ENCODE data around the gene RIPOR3. TPM values are rescaled to one million over a fixed set of nuclear protein-coding genes. Genes with fewer than 3 reads are reported as not detected.
A peak's percentile ranks its signal among the peaks of the same experiment; 100 is the strongest.

RIPOR3 gene, protein sequence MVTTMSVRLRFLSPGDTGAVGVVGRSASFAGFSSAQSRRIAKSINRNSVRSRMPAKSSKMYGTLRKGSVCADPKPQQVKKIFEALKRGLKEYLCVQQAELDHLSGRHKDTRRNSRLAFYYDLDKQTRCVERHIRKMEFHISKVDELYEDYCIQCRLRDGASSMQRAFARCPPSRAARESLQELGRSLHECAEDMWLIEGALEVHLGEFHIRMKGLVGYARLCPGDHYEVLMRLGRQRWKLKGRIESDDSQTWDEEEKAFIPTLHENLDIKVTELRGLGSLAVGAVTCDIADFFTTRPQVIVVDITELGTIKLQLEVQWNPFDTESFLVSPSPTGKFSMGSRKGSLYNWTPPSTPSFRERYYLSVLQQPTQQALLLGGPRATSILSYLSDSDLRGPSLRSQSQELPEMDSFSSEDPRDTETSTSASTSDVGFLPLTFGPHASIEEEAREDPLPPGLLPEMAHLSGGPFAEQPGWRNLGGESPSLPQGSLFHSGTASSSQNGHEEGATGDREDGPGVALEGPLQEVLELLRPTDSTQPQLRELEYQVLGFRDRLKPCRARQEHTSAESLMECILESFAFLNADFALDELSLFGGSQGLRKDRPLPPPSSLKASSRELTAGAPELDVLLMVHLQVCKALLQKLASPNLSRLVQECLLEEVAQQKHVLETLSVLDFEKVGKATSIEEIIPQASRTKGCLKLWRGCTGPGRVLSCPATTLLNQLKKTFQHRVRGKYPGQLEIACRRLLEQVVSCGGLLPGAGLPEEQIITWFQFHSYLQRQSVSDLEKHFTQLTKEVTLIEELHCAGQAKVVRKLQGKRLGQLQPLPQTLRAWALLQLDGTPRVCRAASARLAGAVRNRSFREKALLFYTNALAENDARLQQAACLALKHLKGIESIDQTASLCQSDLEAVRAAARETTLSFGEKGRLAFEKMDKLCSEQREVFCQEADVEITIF
- 220 and 451 TPM in 2 replicates for total RNA-seq (2011; cell fraction: chromatin; rRNA removed; ENCODE audit: low replicate concordance)
- total RNA-seq (2011; cell fraction: nucleolus; rRNA removed), result 258 and 278 TPM in 2 replicates
- 187 and 217 TPM in 2 replicates for total RNA-seq (2011; cell fraction: nucleoplasm; rRNA removed)
- total RNA-seq (2014; rRNA removed) (22.3 and 28.3 TPM in 2 replicates), total RNA-seq (2014; rRNA removed; fragmentation: Illumina TruSeq; extraction: Trizol) (9.2 and 15.5 TPM in 2 replicates), total RNA-seq (2015; rRNA removed; fragmentation: Illumina TruSeq; extraction: Trizol) (12.8 and 13.3 TPM in 2 replicates), total RNA-seq (2021) (43.3 and 46.1 TPM in 2 replicates), polyA plus RNA-seq (2011; rRNA removed) (48.8 and 65.1 TPM in 2 replicates), polyA plus RNA-seq (2014; fragmentation: Illumina TruSeq; extraction: Trizol) (21.4 and 23.4 TPM in 2 replicates), polyA plus RNA-seq (2014; fragmentation: Nextera tagmentation; extraction: Ambion mirVana) (1 to 10 TPM; 3.3 to 3.8 TPM), polyA plus RNA-seq (2014; rRNA removed) (62.7 and 66.4 TPM in 2 replicates), polyA minus RNA-seq (2011; rRNA and poly(A)+ RNA removed) (12.5 and 15.4 TPM in 2 replicates), Bru-seq, nascent RNA (percentile 68 among the genes with signal in this experiment), BruChase-seq, experiment 1, labeled RNA remaining after a 2-hour chase (percentile 60 among the genes with signal in this experiment), BruChase-seq, experiment 2, labeled RNA remaining after a 6-hour chase (percentile 62 among the genes with signal in this experiment)
- 23.4 and 24.4 TPM in 2 replicates for polyA plus RNA-seq (2011; cell fraction: cytosol; rRNA removed)
- polyA plus RNA-seq (2011; cell fraction: nucleus; rRNA removed), result 468 and 642 TPM in 2 replicates
- 23.3 and 29.2 TPM in 2 replicates for polyA plus RNA-seq (2012)
- 15.8 and 20.2 TPM in 2 replicates for polyA minus RNA-seq (2011; cell fraction: cytosol; rRNA and poly(A)+ RNA removed)
- polyA minus RNA-seq (2011; cell fraction: nucleus; rRNA and poly(A)+ RNA removed), result 65.3 and 73.8 TPM in 2 replicates
- long read RNA-seq, experiment 1, full-length matches to known transcripts, result 17 of 129 reads
- long read RNA-seq, experiment 1, partial matches to known transcripts, result 46 of 129 reads
- long read RNA-seq, experiment 1, other reads (novel, unspliced or antisense), result 66 of 129 reads
- long read RNA-seq, experiment 2, full-length matches to known transcripts, result 2 of 14 reads
- long read RNA-seq, experiment 2, partial matches to known transcripts, result 7 of 14 reads
- long read RNA-seq, experiment 2, other reads (novel, unspliced or antisense), result 5 of 14 reads
- long read RNA-seq, experiment 3, full-length matches to known transcripts, result 2 of 4 reads
- long read RNA-seq, experiment 3, partial matches to known transcripts, result 1 of 4 reads
- long read RNA-seq, experiment 3, other reads (novel, unspliced or antisense), result 1 of 4 reads

DNA sequence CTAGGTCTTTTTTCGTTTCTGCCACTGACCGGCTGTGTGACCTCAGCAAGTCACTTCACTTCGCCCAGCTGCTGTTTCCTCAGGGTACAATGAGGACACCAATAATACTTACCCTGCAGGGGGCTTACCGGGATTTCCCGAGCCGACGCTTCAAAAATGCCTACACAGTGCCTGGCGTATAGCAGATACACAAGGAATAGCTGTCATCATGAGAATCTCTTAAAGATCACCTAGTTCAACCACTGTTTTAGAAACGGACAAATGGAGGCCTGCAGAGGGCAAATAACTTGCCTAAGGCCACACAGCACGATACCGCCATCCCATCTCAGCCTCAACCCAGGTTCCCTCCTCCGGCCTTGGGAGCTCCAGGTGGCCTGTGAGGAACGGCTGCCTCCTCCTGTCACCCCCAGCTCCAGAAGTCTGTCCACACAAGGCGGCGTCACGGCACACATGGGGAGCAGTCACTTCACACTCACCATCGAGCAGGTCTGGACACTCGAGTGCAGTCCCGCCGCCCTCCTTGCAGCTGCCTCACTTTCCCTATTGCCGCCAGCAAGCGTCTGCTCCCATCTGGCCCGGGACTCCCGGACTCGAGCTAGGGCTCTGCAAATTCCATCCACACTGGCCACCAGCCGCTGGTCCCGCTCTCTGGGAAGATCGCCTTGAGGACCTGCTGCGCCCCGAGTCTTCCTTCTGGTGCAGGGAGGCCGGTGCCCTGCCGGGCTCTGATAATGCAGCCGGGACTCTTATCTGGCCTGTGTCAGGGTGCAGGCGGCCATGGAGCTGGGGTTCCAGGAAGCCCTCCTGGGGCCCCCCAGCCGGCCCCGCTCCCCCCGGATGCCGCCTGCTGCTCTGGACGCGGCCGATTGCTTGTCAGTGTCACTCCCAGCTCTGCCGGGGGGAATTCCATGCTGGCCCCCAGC is at the start of gene RIPOR3:
TSS of gene RIPOR3 (minus strand) at position 893 of the 923 bp plus-strand sequence. CDS start at position 479, 414 bp downstream.
- H3K27ac ChIP-seq (ENCODE audit: extremely low read depth, low read depth, low read length), result peak within 1 kb of the TSS; percentile 85
- ChIA-PET POLR2A (interaction anchor here (0.6 to 3.3 kb wide), 13 partner anchors 10 to 266 kb away, joined by 3 to 12 read pairs (median 3); no protein-coding TSS in a partner anchor), CTCF (ENCODE audit: low intra/inter-chr PET ratio) (no interaction called here)
- under 1% methylated on average over 35 of the region's 42 CpGs for WGBS (ENCODE audit: insufficient coverage, low coverage, missing lambda C conversion rate)
- TSS peak; percentile 57 for BruUV-seq (replicated peaks)
- H2AFZ ChIP-seq (ENCODE audit: low read depth, low read length), result peak within 1 kb of the TSS; percentile 81
- peaks cover 29% of the 10 kb centered on the region for H3K36me3 ChIP-seq (ENCODE audit: control insufficient read depth, insufficient read depth, low read length)
- H3K9me3 ChIP-seq (replicated peaks; ENCODE audit: control insufficient read depth, insufficient read depth, low read depth, low read length), result no peaks in the 10 kb centered on the region
- peaks cover 50% of the 10 kb centered on the region for H3K79me2 ChIP-seq (ENCODE audit: control insufficient read depth, insufficient read depth, low read length)
- intact Hi-C loops (cut with micrococcal nuclease), result loop anchor here (2.0 to 5.0 kb wide), 2 partner anchors 18 to 41 kb away; partner anchors contain the start of gene PARD6B
- H4K20me1 ChIP-seq (replicated peaks; ENCODE audit: control insufficient read depth, insufficient read depth, low read length), result no peaks in the 10 kb centered on the region
- peaks cover 46 to 47% of the 10 kb centered on the region in 2 experiments for H3K4me1 ChIP-seq (replicated peaks in 1 of 2; ENCODE audit: control insufficient read depth in 2 of 2, insufficient read depth in 2 of 2, low read length in 2 of 2)
- H3K9me1 ChIP-seq (ENCODE audit: control insufficient read depth, insufficient read depth, low read length), result no peaks in the 10 kb centered on the region
- peak; percentile 81 for ATAC-seq
- H3K4me3 ChIP-seq, result peak within 1 kb of the TSS; percentile 52
- peak within 1 kb of the TSS; percentile 96 for H3K4me2 ChIP-seq (ENCODE audit: insufficient read depth, low read length)
- no peaks in the 10 kb centered on the region for H3K27me3 ChIP-seq (ENCODE audit: control insufficient read depth in 2 of 2, insufficient read depth in 2 of 2, low read length in 2 of 2)
- peak; percentile 82 to 97 (median 91) for DNase-seq (ENCODE audit: extremely low read depth in 1 of 4, low spot score in 3 of 4)
- peak; percentile 78 for FAIRE-seq
- peak within 1 kb of the TSS; percentile 71 to 89 for H3K9ac ChIP-seq (ENCODE audit: insufficient read depth in 1 of 2, low read depth in 2 of 2, low read length in 2 of 2)
- in situ Hi-C loops (cut with MboI), result no loop called here
- TF ChIP-seq FOSL1 (tag; conservative IDR thresholded peaks at IDR 0.05) (peak; percentile 53), ZNF592 (IDR thresholded peaks at IDR 0.05) (peak; percentile 60; the same call in 1 of the 2 replicates), ZNF696 (CRISPR knock-in tag; conservative IDR thresholded peaks at IDR 0.05) (no peak), NCOA4 (IDR thresholded peaks at IDR 0.05; ENCODE audit: partially characterized antibody) (peak; percentile 54), SMARCC2 (IDR thresholded peaks at IDR 0.05; ENCODE audit: low read depth) (peak; percentile 88), FIP1L1 (IDR thresholded peaks at IDR 0.05; ENCODE audit: low read depth, low read length, poor library complexity, severe bottlenecking) (peak; percentile 62)

All from K562 (cell line).